NCI-H1417 (cell line): ENCODE measurements around the gene IFNL3.
A peak's percentile ranks its signal among the peaks of the same experiment; 100 is the strongest.
"Not testable (repeated sequence)": the region's sequence is repeated elsewhere in the genome, so short reads cannot be mapped to it uniquely, and the experiment has no call there.

ENCODE experiments used
- DNase-seq, 3 experiments: peaks; one replicate each; lab custom pipeline; 2025; lab: John Stamatoyannopoulos, UW

Gene IFNL3

GRCh38 chr19:39218230-39219007 lies 26.4 kb downstream of the IFNL3 start:
- peak in 2 of 3 experiments; percentile 4 to 37 for DNase-seq

DNA sequence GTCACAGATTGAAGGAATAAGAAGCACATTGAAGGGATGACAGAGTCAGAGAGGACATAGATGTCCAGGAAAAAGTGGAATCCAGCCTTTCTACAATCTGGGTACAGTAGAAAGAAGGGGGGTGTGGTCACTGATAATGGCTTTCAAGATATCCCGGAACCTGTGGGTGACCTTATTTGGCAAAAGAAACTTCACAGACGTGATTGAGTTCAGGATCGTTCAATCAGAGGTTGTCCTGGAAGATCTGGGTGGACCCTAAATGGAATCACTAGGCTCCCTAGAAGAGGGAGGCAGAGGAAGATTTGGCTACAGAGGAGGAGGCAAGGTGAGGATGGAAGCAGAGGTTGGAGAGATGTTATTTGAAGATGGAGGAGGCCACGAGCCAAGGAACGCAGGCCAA lies 27.7 kb downstream of the IFNL3 start:
- DNase-seq: no peak

GRCh38 chr19:39215323-39215722 lies 29.5 kb downstream of the IFNL3 start:
- not testable (repeated sequence) for DNase-seq

GRCh38 chr19:39212375-39212742 lies 32.4 kb downstream of the IFNL3 start:
- DNase-seq: peak in 1 of 3 experiments; percentile 29

GRCh38 chr19:39211731-39212374 lies 33.0 kb downstream of the IFNL3 start:
- no peak for DNase-seq

- no peak for DNase-seq
These were observed 35.6 kb downstream of the IFNL3 start for GRCh38 chr19:39209196-39209595.

- DNase-seq: no peak
These were observed 36.5 kb downstream of the IFNL3 start for GRCh38 chr19:39208175-39208795.

DNA sequence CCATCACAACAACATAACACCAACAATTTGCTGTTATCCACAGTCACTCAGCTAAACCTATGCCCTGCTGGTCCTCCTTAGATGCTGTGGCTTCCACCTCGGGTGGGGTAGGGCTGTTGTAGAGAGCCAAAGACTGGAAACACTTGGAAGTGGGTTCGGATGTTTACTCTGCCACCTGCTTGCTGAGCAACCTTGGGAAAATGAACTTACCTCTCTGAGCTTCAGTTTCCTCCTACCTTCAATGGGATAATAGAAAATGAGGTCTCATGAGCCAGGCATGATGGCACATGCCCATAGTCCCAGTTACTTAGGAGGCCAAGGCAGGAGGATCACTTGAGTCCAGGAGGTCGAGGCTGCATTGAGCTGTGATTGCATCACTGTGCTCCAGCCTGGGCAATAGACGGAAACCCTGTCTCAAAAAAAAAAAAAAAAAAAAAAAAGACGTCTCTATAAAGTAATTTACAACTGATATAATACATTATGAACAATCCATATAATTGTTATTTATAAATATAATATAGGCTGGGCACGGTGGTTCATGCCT lies 37.4 kb downstream of the IFNL3 start:
- no peak for DNase-seq

GRCh38 chr19:39206122-39206521 lies 38.7 kb downstream of the IFNL3 start:
- DNase-seq: no peak

DNA sequence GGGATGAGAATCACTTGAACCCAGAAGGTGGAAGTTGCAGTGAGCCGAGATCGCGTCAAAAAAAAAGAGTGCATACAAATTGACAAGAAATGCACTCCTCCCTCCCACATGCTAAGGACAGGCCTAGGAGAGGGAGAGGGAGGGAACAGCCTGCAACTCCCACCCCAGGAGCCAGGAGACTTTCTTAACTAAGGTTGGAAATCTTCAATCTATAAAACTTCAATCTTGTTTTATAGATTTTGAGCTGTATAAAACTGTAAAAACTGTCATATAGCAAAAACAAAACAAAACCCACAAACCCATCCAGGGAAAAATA lies 39.4 kb downstream of the IFNL3 start:
- DNase-seq: no peak

DNA sequence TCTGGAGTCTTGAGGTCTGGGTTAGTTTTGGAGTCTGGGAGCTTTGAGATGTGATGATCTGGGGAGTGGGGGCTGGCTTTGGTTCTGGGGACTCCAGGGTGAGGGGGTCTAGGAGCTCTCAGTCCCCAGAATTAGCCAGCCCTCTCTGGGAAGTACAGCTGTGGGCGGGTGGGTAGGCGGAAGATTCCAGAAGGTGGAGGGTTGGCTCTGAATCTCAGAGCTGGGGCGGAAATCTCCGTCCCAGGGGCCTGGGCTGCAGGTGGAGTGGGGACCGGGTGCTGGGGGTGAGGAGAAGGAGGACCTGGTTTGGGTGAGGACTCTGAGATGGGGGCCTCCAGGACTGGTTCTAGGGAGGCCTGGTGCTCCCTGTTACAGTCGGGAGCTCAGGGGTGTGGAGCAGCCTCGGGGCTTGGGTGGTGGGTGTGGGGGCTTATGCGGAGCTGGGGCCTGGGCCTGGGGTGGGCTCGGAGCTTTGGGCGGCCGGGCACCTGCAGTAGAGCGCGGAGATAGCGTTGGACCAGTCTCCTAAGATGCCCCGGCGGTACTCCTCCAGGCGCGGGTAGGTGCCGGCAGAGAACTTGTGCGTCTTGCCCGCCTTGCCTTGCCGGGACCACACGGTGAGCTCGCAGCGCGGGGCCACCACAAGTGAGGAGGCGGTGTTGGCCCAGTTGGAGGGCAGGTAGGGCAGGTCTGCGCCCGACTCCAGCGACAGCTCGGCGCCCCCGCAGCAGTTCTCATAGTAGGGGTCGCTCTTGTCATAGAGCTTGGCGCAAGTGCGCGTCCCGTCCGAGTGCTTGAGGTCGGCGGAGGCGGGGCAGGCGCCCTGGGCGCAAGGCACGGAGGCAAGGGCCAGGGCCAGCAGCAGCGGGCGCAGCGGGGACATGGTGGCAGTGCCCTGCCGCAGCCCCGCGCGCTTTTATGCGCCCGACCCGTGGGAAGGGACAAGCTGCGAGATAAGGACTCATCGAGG lies 41.1 kb downstream of the IFNL3 start, which contains the start of gene SYCN:
Gene SYCN, minus strand, starts transcription at position 892 of the 970 bp plus-strand sequence. Its CDS starts 9 bp downstream, at position 883.
- no peak for DNase-seq

GRCh38 chr19:39202998-39203355 lies 41.8 kb downstream of the IFNL3 start:
- no peak for DNase-seq

- DNase-seq: no peak
These were observed 44.0 kb downstream of the IFNL3 start for GRCh38 chr19:39200803-39201115.

DNA sequence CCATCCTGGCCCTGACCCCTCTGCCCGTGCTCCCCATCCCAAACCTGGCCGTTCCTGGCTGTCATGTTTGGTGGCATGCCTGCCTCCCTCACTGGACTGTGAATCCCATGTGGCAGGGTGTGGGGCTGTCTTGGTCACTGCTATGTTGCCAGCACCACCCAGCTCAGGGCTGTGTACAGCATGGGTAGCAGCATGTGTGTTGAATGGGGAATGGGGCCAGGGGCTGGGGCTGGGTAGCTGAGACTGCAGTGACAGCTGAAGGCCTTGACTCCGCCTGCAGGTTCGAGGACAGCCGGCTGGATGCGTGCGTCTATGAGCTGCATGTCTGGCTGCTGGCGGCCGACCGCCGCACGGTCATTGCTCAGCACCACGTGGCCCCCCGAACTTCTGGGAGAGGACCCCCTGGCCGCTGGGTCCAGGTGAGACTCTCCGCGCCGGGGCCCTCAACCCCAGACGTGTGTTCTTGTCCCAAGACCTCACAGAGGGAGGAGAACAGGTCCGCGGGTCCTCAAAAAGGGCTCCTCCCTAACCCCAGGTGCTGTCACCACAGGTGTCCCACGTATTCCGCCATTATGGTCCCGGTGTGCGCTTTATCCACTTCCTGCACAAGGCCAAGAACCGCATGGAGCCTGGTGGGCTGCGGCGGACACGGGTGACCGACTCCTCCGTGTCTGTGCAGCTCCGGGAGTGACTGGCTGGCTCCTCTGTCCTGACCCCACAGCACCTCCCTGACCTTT lies 44.6 kb downstream of the IFNL3 start:
- no peak for DNase-seq

- peak in 1 of 3 experiments; percentile 9 for DNase-seq
These were observed 45.8 kb downstream of the IFNL3 start for GRCh38 chr19:39199025-39199424.

DNA sequence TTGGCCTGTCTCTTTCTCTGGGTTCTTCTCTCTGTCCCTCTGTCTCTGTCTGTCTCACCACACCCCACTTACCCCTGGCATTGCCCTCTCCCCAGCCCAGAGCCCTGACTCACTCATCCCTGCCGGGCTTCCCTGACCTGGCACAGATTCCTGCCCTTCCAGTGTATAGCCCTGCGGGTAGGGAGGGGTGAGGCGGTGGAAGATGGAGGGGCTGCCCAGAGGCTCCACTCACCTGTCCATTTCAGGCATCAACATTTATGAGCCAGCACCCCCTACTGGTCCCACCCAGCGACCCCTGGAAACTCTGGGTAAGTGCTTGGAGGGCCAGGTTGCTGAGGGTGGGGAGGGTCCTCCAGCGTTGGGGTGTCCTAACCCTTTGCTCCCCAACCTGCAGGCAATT lies 47.0 kb downstream of the IFNL3 start:
- DNase-seq: no peak

DNA sequence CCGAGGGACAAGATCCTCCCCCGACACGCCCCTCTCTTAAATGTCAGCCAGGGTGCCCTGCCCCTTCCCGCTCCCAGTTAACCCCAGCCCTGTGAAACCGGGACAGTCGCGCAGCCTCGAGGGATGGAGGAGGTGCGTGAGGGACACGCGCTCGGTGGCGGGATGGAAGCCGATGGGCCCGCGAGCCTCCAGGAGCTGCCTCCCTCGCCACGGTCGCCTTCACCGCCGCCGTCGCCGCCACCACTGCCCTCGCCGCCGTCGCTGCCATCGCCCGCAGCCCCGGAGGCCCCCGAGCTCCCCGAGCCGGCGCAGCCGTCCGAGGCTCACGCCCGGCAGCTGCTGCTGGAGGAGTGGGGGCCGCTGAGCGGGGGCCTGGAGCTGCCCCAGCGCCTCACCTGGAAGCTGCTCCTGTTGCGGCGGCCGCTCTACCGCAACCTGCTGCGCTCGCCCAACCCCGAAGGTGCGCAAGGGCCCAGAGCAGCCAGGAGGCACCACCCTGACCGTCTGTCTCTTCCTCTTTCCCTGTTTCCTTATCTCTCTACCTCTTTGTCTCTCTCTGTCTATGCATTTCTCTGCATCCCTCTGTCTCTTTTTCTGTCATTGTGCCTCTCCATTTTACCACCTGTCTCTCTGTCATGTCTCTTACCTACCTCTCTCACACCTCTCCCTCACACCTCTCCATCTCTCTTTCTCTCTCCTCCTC lies 47.8 kb downstream of the IFNL3 start, which contains the start of gene NCCRP1:
Gene NCCRP1, plus strand, starts transcription at position 105 of the 703 bp plus-strand sequence. Its CDS starts 19 bp downstream, at position 124.
- DNase-seq: peak in 2 of 3 experiments; percentile 40 to 45

GRCh38 chr19:39196320-39196719 lies 48.5 kb downstream of the IFNL3 start:
- DNase-seq: peak in 2 of 3 experiments; percentile 7 to 51

DNA sequence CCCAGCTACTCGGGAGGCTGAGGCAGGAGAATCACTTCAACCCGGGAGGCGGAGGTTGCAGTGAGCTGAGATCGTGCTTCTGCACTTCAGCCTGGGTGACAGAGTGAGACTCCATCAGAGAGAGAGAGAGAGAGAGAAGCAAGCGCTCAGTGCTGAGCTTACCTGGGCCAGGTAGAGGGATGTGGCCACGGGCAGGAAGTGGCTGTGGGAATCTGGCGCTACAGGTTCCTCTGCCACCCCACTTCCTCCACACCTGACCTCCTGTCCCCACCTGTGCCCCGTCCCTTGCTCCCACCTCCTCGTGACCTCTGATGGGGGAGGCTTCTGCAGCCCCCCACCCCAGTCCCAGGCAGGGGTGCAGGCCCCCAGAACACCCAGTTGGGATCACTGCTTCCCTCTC lies 49.1 kb downstream of the IFNL3 start:
- DNase-seq: peak in 2 of 3 experiments; percentile 9 to 34

DNA sequence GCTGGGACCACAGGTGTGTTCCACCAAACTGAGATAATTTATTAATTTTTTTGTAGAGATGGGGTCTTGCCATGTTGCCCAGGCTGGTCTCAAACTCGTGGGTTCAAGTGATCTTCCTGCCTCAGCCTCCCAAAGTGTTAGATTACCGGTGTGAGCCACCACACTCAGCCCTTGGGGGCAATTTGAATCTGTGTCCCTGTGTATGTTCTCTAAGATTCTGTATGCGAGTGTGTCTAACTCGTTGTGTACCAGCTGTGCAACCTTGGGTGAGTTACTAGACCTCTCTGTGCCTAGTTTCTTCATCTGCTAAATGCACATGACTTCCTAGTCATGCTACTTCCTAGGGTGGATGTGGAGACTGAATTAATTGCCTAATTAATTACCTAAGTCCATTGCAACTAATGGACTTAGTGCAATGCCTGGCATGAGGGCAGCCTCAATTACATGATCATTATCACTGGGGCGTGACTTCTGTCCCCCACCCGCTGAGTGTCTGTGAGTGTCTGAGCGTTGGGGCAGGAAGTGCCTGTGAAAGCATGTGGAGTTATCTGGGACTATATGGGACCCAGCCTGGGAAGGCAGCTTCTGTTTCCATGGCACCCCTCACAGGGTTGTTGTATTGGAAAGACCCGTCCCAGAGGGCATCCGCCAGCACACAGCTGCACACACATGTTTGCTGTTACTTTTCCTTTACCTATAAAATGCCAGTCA lies 49.8 kb downstream of the IFNL3 start:
- DNase-seq: peak in 2 of 3 experiments; percentile 46 to 71
